ENCODE results near the gene VIP. TPM values are rescaled to one million over a fixed set of nuclear protein-coding genes. Genes with fewer than 3 reads are reported as not detected.
"Not testable (repeated sequence)": the region's sequence is repeated elsewhere in the genome, so short reads cannot be mapped to it uniquely, and the experiment has no call there.

The VIP gene
- total RNA-seq, result not detected

DNA sequence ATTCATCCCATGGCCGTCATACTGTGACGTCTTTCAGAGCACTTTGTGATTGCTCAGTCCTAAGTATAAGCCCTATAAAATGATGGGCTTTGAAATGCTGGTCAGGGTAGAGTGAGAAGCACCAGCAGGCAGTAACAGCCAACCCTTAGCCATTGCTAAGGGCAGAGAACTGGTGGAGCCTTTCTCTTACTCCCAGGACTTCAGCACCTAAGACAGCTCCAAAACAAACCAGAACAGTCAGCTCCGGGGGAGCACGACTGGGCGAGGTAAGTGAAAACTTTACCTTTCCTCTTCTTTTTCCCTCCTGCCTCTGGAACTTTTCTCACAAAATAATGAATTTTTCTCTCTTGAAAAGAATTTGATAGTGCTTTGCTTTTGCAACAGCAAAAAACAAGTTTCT is at the start of gene VIP:
Gene VIP (plus strand): TSS at position 104 of the 400 bp plus-strand sequence. CDS start 1,381 bp downstream, outside the sequence.
- DNase-seq (ENCODE audit: low spot score in 2 of 2), result no peak
- intact Hi-C loops (cut with DNase I), result no loop called here
- Histone ChIP-seq H3K9me3 (no peaks in the 10 kb centered on the region), H3K4me1 (no peaks in the 10 kb centered on the region), H3K27ac (no peak within 1 kb of the TSS), H3K4me3 (no peak within 1 kb of the TSS), H3K27me3 (no peaks in the 10 kb centered on the region), H3K36me3 (no peaks in the 10 kb centered on the region)
- TF ChIP-seq, protein P1, sequence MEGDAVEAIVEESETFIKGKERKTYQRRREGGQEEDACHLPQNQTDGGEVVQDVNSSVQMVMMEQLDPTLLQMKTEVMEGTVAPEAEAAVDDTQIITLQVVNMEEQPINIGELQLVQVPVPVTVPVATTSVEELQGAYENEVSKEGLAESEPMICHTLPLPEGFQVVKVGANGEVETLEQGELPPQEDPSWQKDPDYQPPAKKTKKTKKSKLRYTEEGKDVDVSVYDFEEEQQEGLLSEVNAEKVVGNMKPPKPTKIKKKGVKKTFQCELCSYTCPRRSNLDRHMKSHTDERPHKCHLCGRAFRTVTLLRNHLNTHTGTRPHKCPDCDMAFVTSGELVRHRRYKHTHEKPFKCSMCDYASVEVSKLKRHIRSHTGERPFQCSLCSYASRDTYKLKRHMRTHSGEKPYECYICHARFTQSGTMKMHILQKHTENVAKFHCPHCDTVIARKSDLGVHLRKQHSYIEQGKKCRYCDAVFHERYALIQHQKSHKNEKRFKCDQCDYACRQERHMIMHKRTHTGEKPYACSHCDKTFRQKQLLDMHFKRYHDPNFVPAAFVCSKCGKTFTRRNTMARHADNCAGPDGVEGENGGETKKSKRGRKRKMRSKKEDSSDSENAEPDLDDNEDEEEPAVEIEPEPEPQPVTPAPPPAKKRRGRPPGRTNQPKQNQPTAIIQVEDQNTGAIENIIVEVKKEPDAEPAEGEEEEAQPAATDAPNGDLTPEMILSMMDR (IDR thresholded peaks at IDR 0.05), result no peak

DNA sequence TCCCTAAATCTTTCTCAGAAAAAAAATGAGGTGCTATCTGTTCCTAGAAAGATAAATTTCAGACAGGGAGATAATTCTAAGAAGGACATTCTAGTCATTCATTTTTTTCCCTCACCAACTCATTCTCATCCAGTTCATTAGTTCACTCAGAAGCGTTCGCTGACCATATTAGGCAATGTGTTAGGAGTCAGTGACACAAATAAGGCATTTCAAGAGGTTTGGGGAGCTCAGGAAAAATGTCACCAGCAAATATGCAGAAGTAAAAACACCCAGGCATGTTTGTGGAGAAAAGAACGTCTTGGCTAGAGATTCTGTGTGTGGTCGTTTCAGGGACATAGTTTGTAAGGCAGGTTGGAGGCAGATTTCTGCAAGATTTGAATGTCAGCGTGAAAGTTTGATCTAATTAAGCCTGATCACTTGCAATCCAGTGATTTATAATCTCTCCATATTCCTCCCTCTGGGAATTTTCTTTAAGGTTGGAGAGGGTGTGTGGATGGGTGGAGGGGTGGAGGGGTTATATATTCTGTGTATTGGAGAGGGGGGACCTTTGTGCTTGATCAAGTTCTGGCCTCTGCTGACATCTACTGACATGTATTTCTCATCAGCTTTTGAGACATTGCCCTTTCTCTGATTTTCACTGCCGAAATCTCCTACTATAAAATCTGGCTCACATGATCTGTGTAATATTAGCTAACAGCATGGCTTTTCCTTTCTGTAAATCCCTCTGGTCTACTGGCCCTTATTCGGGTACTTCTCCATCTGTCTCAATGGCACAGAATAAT is 49.3 kb upstream of the VIP start:
- H3K27ac ChIP-seq, result no peak overlapping the region
- H3K4me3 ChIP-seq, result no peak overlapping the region
- H3K9me3 ChIP-seq, result no peaks in the 10 kb centered on the region
- no peaks in the 10 kb centered on the region for H3K27me3 ChIP-seq
- TF ChIP-seq, protein P1 (IDR thresholded peaks at IDR 0.05), result no peak
- no peaks in the 10 kb centered on the region for H3K36me3 ChIP-seq
- no peaks in the 10 kb centered on the region for H3K4me1 ChIP-seq
- intact Hi-C loops (cut with DNase I), result no loop called here
- no peak for DNase-seq (ENCODE audit: low spot score in 2 of 2)

- Histone ChIP-seq H3K9me3 (no peaks in the 10 kb centered on the region), H3K27ac (no peak overlapping the region), H3K27me3 (no peaks in the 10 kb centered on the region), H3K4me3 (no peak overlapping the region), H3K36me3 (no peaks in the 10 kb centered on the region), H3K4me1 (no peaks in the 10 kb centered on the region)
- TF ChIP-seq, protein P1 (IDR thresholded peaks at IDR 0.05), result no peak
- intact Hi-C loops (cut with DNase I), result no loop called here
- DNase-seq (ENCODE audit: low spot score in 2 of 2), result no peak
These were observed 48.7 kb upstream of the VIP start for GRCh38 chr6:152701863-152702401.

DNA sequence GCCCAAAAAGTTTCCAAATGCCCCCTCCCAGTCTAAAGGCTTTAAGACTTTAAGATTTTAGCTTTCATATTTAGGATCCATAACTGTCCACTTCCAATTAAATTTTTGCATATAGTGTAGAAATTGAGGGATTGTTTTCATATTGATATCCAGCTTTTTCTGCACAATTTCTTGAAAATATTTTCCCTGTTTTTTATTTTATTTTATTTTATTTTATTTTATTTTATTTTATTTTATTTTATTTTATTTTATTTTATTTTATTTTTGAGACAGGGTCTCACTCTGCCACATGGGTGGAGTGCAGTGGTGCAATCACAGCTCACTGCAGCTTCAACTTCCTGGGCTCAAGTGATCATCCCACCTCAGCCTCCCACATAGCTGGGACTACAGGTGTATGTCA is 46.8 kb upstream of the VIP start:
- intact Hi-C loops (cut with DNase I); H3K4me3 ChIP-seq: not testable (repeated sequence)

GRCh38 chr6:152705327-152705726 is 45.3 kb upstream of the VIP start:
- H3K4me3 ChIP-seq, result no peak overlapping the region
- no peaks in the 10 kb centered on the region for H3K4me1 ChIP-seq
- TF ChIP-seq, protein P1 (IDR thresholded peaks at IDR 0.05), result no peak
- no peaks in the 10 kb centered on the region for H3K27me3 ChIP-seq
- H3K9me3 ChIP-seq, result peaks cover 0 to 11% of the 10 kb centered on the region in 2 donors
- no peaks in the 10 kb centered on the region for H3K36me3 ChIP-seq
- intact Hi-C loops (cut with DNase I), result no loop called here
- DNase-seq (ENCODE audit: low spot score in 2 of 2), result no peak
- H3K27ac ChIP-seq, result no peak overlapping the region

More for the DNA sequence above, 46.8 kb upstream of the VIP start:
- not testable (repeated sequence) for DNase-seq (ENCODE audit: low spot score in 2 of 2); H3K27ac ChIP-seq; H3K4me1 ChIP-seq; H3K36me3 ChIP-seq; H3K27me3 ChIP-seq
- H3K9me3 ChIP-seq, result peaks cover 0 to 11% of the 10 kb centered on the region in 2 donors

DNA sequence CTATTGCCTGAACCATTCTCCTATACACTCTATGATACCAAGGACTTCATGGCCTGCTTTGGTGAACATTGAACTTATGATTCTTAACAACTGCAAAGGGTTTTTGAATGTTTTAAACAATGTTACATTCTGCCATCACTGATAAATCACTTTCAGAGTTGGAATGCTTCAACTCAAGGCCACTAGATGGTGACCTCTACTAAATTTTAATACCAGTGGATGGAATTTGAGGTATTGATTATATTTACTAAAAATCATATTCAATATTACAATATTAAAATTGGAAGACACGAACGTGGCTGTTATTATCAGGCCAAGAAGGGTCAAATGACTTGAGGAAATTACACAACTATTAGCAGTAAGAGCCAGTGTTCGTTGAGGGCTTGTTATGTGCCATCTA is 34.3 kb upstream of the VIP start:
- TF ChIP-seq, protein P1 (IDR thresholded peaks at IDR 0.05), result no peak
- no peak overlapping the region for H3K4me3 ChIP-seq
- DNase-seq (ENCODE audit: low spot score in 2 of 2), result no peak
- H3K4me1 ChIP-seq, result no peaks in the 10 kb centered on the region
- no peak overlapping the region for H3K27ac ChIP-seq
- intact Hi-C loops (cut with DNase I), result no loop called here
- H3K36me3 ChIP-seq, result no peaks in the 10 kb centered on the region
- H3K9me3 ChIP-seq, result peaks cover 0 to 12% of the 10 kb centered on the region in 2 donors
- no peaks in the 10 kb centered on the region for H3K27me3 ChIP-seq
